ENCODE data around the gene C19orf38. TPM values are rescaled to one million over a fixed set of nuclear protein-coding genes. Genes with fewer than 3 reads are reported as not detected.

C19orf38 gene
- total and polyA plus RNA-seq, 4 donors: 0.90 to 2.0 (median 1.6) TPM

GRCh38 chr19:10819124-10820060 lies 28.8 kb upstream of the C19orf38 start:
- peaks cover 0 to 3% of the 10 kb centered on the region in 2 donors for H3K36me3 ChIP-seq (ENCODE audit: control insufficient read depth in 1 of 2, insufficient read depth in 2 of 2, low read length in 1 of 2)
- no peaks in the 10 kb centered on the region for H3K4me1 ChIP-seq (ENCODE audit: control insufficient read depth in 1 of 2, insufficient read depth in 2 of 2, low read length in 2 of 2)
- no peak overlapping the region for H3K27ac ChIP-seq (ENCODE audit: low read depth in 1 of 2, low read length in 2 of 2)
- no peak for DNase-seq
- intact Hi-C loops (cut with DNase I): no loop called here
- WGBS, 2 donors: 94% methylated on average over 26 to 27 of the region's 27 CpGs
- H3K27me3 ChIP-seq (ENCODE audit: control insufficient read depth in 1 of 2, insufficient read depth in 2 of 2, low read length in 1 of 2): no peaks in the 10 kb centered on the region
- H3K9me3 ChIP-seq (ENCODE audit: control insufficient read depth, low read length): no peaks in the 10 kb centered on the region
- H3K4me3 ChIP-seq (ENCODE audit: low read length in 2 of 2): no peak overlapping the region
- ATAC-seq (ENCODE audit: low FRiP score): no peak

- no peak for ATAC-seq (ENCODE audit: low FRiP score)
- no peak for DNase-seq
- intact Hi-C loops (cut with DNase I): no loop called here
- Histone ChIP-seq H3K9me3 (ENCODE audit: control insufficient read depth, low read length) (no peaks in the 10 kb centered on the region), H3K27ac (ENCODE audit: low read depth in 1 of 2, low read length in 2 of 2) (no peak overlapping the region), H3K4me3 (ENCODE audit: low read length in 2 of 2) (no peak overlapping the region), H3K36me3 (ENCODE audit: control insufficient read depth in 1 of 2, insufficient read depth in 2 of 2, low read length in 1 of 2) (peaks cover 0 to 3% of the 10 kb centered on the region in 2 donors), H3K27me3 (ENCODE audit: control insufficient read depth in 1 of 2, insufficient read depth in 2 of 2, low read length in 1 of 2) (no peaks in the 10 kb centered on the region), H3K4me1 (ENCODE audit: control insufficient read depth in 1 of 2, insufficient read depth in 2 of 2, low read length in 2 of 2) (no peaks in the 10 kb centered on the region)
- 85 to 87% methylated on average over 7 of the region's 7 CpGs for WGBS, 2 donors
These were observed 28.0 kb upstream of the C19orf38 start for GRCh38 chr19:10820173-10820572.

GRCh38 chr19:10823690-10824089 lies 24.5 kb upstream of the C19orf38 start:
- no peaks in the 10 kb centered on the region for H3K4me1 ChIP-seq (ENCODE audit: control insufficient read depth in 1 of 2, insufficient read depth in 2 of 2, low read length in 2 of 2)
- intact Hi-C loops (cut with DNase I): no loop called here
- H3K9me3 ChIP-seq (ENCODE audit: control insufficient read depth, low read length): no peaks in the 10 kb centered on the region
- WGBS, 2 donors: 91% methylated on average over 12 of the region's 12 CpGs
- DNase-seq (no peak), ATAC-seq (ENCODE audit: low FRiP score) (no peak)
- H3K27me3 ChIP-seq (ENCODE audit: control insufficient read depth in 1 of 2, insufficient read depth in 2 of 2, low read length in 1 of 2): no peaks in the 10 kb centered on the region
- H3K36me3 ChIP-seq (ENCODE audit: control insufficient read depth in 1 of 2, insufficient read depth in 2 of 2, low read length in 1 of 2): peaks cover 0 to 3% of the 10 kb centered on the region in 2 donors
- H3K4me3 ChIP-seq (ENCODE audit: low read length in 2 of 2): no peak overlapping the region
- H3K27ac ChIP-seq (ENCODE audit: low read depth in 1 of 2, low read length in 2 of 2): no peak overlapping the region

GRCh38 chr19:10826231-10826630 lies 22.0 kb upstream of the C19orf38 start:
- no peak overlapping the region for H3K27ac ChIP-seq (ENCODE audit: low read depth in 1 of 2, low read length in 2 of 2)
- 89 to 93% methylated on average over 7 of the region's 7 CpGs for WGBS, 2 donors
- ATAC-seq (ENCODE audit: low FRiP score): no peak
- intact Hi-C loops (cut with DNase I): no loop called here
- no peak for DNase-seq
- H3K27me3 ChIP-seq (ENCODE audit: control insufficient read depth in 1 of 2, insufficient read depth in 2 of 2, low read length in 1 of 2): no peaks in the 10 kb centered on the region
- no peaks in the 10 kb centered on the region for H3K4me1 ChIP-seq (ENCODE audit: control insufficient read depth in 1 of 2, insufficient read depth in 2 of 2, low read length in 2 of 2)
- no peaks in the 10 kb centered on the region for H3K36me3 ChIP-seq (ENCODE audit: control insufficient read depth in 1 of 2, insufficient read depth in 2 of 2, low read length in 1 of 2)
- no peaks in the 10 kb centered on the region for H3K9me3 ChIP-seq (ENCODE audit: control insufficient read depth, low read length)
- no peak overlapping the region for H3K4me3 ChIP-seq (ENCODE audit: low read length in 2 of 2)

- no peaks in the 10 kb centered on the region for H3K36me3 ChIP-seq (ENCODE audit: control insufficient read depth in 1 of 2, insufficient read depth in 2 of 2, low read length in 1 of 2)
- no peaks in the 10 kb centered on the region for H3K4me1 ChIP-seq (ENCODE audit: control insufficient read depth in 1 of 2, insufficient read depth in 2 of 2, low read length in 2 of 2)
- H3K9me3 ChIP-seq (ENCODE audit: control insufficient read depth, low read length): no peaks in the 10 kb centered on the region
- H3K27ac ChIP-seq (ENCODE audit: low read depth in 1 of 2, low read length in 2 of 2): no peak overlapping the region
- WGBS, 2 donors: 89 to 91% methylated on average over 6 of the region's 6 CpGs
- intact Hi-C loops (cut with DNase I): no loop called here
- no peaks in the 10 kb centered on the region for H3K27me3 ChIP-seq (ENCODE audit: control insufficient read depth in 1 of 2, insufficient read depth in 2 of 2, low read length in 1 of 2)
- no peak overlapping the region for H3K4me3 ChIP-seq (ENCODE audit: low read length in 2 of 2)
- no peak for ATAC-seq (ENCODE audit: low FRiP score)
- no peak for DNase-seq
These were observed 21.4 kb upstream of the C19orf38 start for GRCh38 chr19:10826846-10827245.

- ATAC-seq (ENCODE audit: low FRiP score): no peak
- intact Hi-C loops (cut with DNase I): no loop called here
- no peaks in the 10 kb centered on the region for H3K9me3 ChIP-seq (ENCODE audit: control insufficient read depth, low read length)
- no peak overlapping the region for H3K4me3 ChIP-seq (ENCODE audit: low read length in 2 of 2)
- 88 to 90% methylated on average over 26 of the region's 26 CpGs for WGBS, 2 donors
- H3K27ac ChIP-seq (ENCODE audit: low read depth in 1 of 2, low read length in 2 of 2): no peak overlapping the region
- DNase-seq: no peak
- no peaks in the 10 kb centered on the region for H3K36me3 ChIP-seq (ENCODE audit: control insufficient read depth in 1 of 2, insufficient read depth in 2 of 2, low read length in 1 of 2)
- no peaks in the 10 kb centered on the region for H3K4me1 ChIP-seq (ENCODE audit: control insufficient read depth in 1 of 2, insufficient read depth in 2 of 2, low read length in 2 of 2)
- H3K27me3 ChIP-seq (ENCODE audit: control insufficient read depth in 1 of 2, insufficient read depth in 2 of 2, low read length in 1 of 2): no peaks in the 10 kb centered on the region
These were observed 19.0 kb upstream of the C19orf38 start for GRCh38 chr19:10828981-10829821.

GRCh38 chr19:10829967-10830366 lies 18.2 kb upstream of the C19orf38 start:
- Histone ChIP-seq H3K4me3 (ENCODE audit: low read length in 2 of 2) (no peak overlapping the region), H3K36me3 (ENCODE audit: control insufficient read depth in 1 of 2, insufficient read depth in 2 of 2, low read length in 1 of 2) (no peaks in the 10 kb centered on the region), H3K4me1 (ENCODE audit: control insufficient read depth in 1 of 2, insufficient read depth in 2 of 2, low read length in 2 of 2) (no peaks in the 10 kb centered on the region), H3K27ac (ENCODE audit: low read depth in 1 of 2, low read length in 2 of 2) (no peak overlapping the region), H3K27me3 (ENCODE audit: control insufficient read depth in 1 of 2, insufficient read depth in 2 of 2, low read length in 1 of 2) (no peaks in the 10 kb centered on the region), H3K9me3 (ENCODE audit: control insufficient read depth, low read length) (no peaks in the 10 kb centered on the region)
- DNase-seq (no peak), ATAC-seq (ENCODE audit: low FRiP score) (no peak)
- 80 to 85% methylated on average over 16 of the region's 16 CpGs for WGBS, 2 donors
- intact Hi-C loops (cut with DNase I): no loop called here

- no peaks in the 10 kb centered on the region for H3K4me1 ChIP-seq (ENCODE audit: control insufficient read depth in 1 of 2, insufficient read depth in 2 of 2, low read length in 2 of 2)
- no peaks in the 10 kb centered on the region for H3K27me3 ChIP-seq (ENCODE audit: control insufficient read depth in 1 of 2, insufficient read depth in 2 of 2, low read length in 1 of 2)
- H3K9me3 ChIP-seq (ENCODE audit: control insufficient read depth, low read length): no peaks in the 10 kb centered on the region
- 83 to 84% methylated on average over 5 to 7 of the region's 7 CpGs for WGBS, 2 donors
- no peak overlapping the region for H3K4me3 ChIP-seq (ENCODE audit: low read length in 2 of 2)
- H3K27ac ChIP-seq (ENCODE audit: low read depth in 1 of 2, low read length in 2 of 2): no peak overlapping the region
- no peaks in the 10 kb centered on the region for H3K36me3 ChIP-seq (ENCODE audit: control insufficient read depth in 1 of 2, insufficient read depth in 2 of 2, low read length in 1 of 2)
- no peak for DNase-seq
- intact Hi-C loops (cut with DNase I): no loop called here
- ATAC-seq (ENCODE audit: low FRiP score): no peak
These were observed 17.8 kb upstream of the C19orf38 start for GRCh38 chr19:10830370-10830769.

Data from aorta (tissue), 5 donors.